KG1 (cell line): ENCODE measurements around the gene RBM42.
"Not testable (repeated sequence)": the region's sequence is repeated elsewhere in the genome, so short reads cannot be mapped to it uniquely, and the experiment has no call there.

Experiments
- DNase-seq: peaks from one replicate; lab custom pipeline; 2025; lab: John Stamatoyannopoulos, UW

The RBM42 gene

GRCh38 chr19:35628565-35629331 is at the start of gene RBM42:
Gene RBM42 (plus strand): TSS chr19:35629036. CDS start chr19:35629154, 118 bp downstream.
- peak; percentile 88 for DNase-seq

- DNase-seq, result no peak
These were observed 46.1 kb upstream of the RBM42 start for GRCh38 chr19:35582760-35583159.

GRCh38 chr19:35585848-35586247 is 43.0 kb upstream of the RBM42 start, which contains the start of gene PMIS2:
Gene PMIS2 (plus strand): TSS chr19:35586173. CDS start chr19:35586260, 87 bp downstream.
- DNase-seq, result no peak

GRCh38 chr19:35587321-35587720 is 41.5 kb upstream of the RBM42 start:
- no peak for DNase-seq

GRCh38 chr19:35590875-35591274 is 38.0 kb upstream of the RBM42 start:
- DNase-seq, result no peak

GRCh38 chr19:35592226-35592625 is 36.6 kb upstream of the RBM42 start:
- DNase-seq, result no peak

- not testable (repeated sequence) for DNase-seq
These were observed 33.8 kb upstream of the RBM42 start for GRCh38 chr19:35595026-35595425.

- DNase-seq, result no peak
These were observed 32.9 kb upstream of the RBM42 start for GRCh38 chr19:35595928-35596327.

GRCh38 chr19:35596366-35596999 is 32.4 kb upstream of the RBM42 start:
- DNase-seq, result no peak

- no peak for DNase-seq
These were observed 26.9 kb upstream of the RBM42 start for GRCh38 chr19:35601971-35602370.

- DNase-seq, result not testable (repeated sequence)
These were observed 24.4 kb upstream of the RBM42 start for GRCh38 chr19:35604436-35604835.

- not testable (repeated sequence) for DNase-seq
These were observed 21.7 kb upstream of the RBM42 start for GRCh38 chr19:35607170-35607569.

- DNase-seq, result no peak
These were observed 21.2 kb upstream of the RBM42 start for GRCh38 chr19:35607661-35608060.

GRCh38 chr19:35608251-35608650 is 20.6 kb upstream of the RBM42 start:
- DNase-seq, result no peak

GRCh38 chr19:35609851-35610353 is 18.9 kb upstream of the RBM42 start:
- DNase-seq, result no peak

- no peak for DNase-seq
These were observed 16.6 kb upstream of the RBM42 start for GRCh38 chr19:35612224-35612558.

GRCh38 chr19:35612559-35613321 is 16.1 kb upstream of the RBM42 start, which contains the start of gene HAUS5:
Gene HAUS5 (plus strand): TSS chr19:35612735. CDS start chr19:35612795, 60 bp downstream.
- DNase-seq, result peak; percentile 72

GRCh38 chr19:35613574-35613973 is 15.3 kb upstream of the RBM42 start:
- no peak for DNase-seq

- DNase-seq, result no peak
These were observed 13.8 kb upstream of the RBM42 start for GRCh38 chr19:35615036-35615435.

- no peak for DNase-seq
These were observed 10.0 kb upstream of the RBM42 start for GRCh38 chr19:35618857-35619256.

- DNase-seq, result no peak
These were observed 9.4 kb upstream of the RBM42 start for GRCh38 chr19:35619290-35619923.

- DNase-seq, result no peak
These were observed 8.8 kb upstream of the RBM42 start for GRCh38 chr19:35620001-35620400.
